GM23248 (cell line): ENCODE results near the gene CCDC80.
"Not testable (repeated sequence)": the region's sequence is repeated elsewhere in the genome, so short reads cannot be mapped to it uniquely, and the experiment has no call there.

Source experiments
- EZH2 ChIP-seq: fragments of 200-600 bp; sonication (generic); IDR thresholded peaks from 2 replicates; pipeline ENCODE4 v1.6.1; 2018; ENCODE audit warnings: antibody characterized with exemption, mild to moderate bottlenecking; ENCODE audit not compliant: insufficient read depth, poor library complexity, severe bottlenecking
- EZH2phosphoT487 ChIP-seq: fragments of 200-600 bp; sonication (generic); IDR thresholded peaks from 2 replicates; pipeline ENCODE4 v1.6.1; 2018; ENCODE audit warnings: antibody characterized with exemption, moderate library complexity, mild to moderate bottlenecking, low read depth; ENCODE audit not compliant: insufficient read depth

GRCh38 chr3:112564247-112564939, 76.5 kb downstream of the CCDC80 start:
- not testable (repeated sequence) for TF ChIP-seq EZH2, EZH2phosphoT487
